Osteoblast (primary cell): ENCODE measurements around the gene HSPB7. TPM values are rescaled to one million over a fixed set of nuclear protein-coding genes. Genes with fewer than 3 reads are reported as not detected.

Source experiments
- DNase-seq: peaks from one replicate; pipeline ENCODE4 v3.0.0; 2011; ENCODE audit warnings: low spot score, mixed read lengths; ENCODE audit not compliant: insufficient read length; ENCODE audit errors: missing footprints
- H2AFZ ChIP-seq: 2 replicates; pipeline ENCODE4 v1.6.0; 2011; ENCODE audit warnings: mild to moderate bottlenecking, low read length
- H3K27ac ChIP-seq: 2 replicates; pipeline ENCODE4 v1.5.1; 2011; ENCODE audit warnings: mild to moderate bottlenecking, low read depth, low read length, moderate library complexity
- H3K27me3 ChIP-seq: 2 replicates; pipeline ENCODE4 v1.6.0; 2012; ENCODE audit warnings: mild to moderate bottlenecking, control low read depth, inconsistent platforms, low read length, moderate library complexity; ENCODE audit not compliant: insufficient read depth
- H3K36me3 ChIP-seq: 2 replicates; pipeline ENCODE4 v1.5.1; 2011; ENCODE audit warnings: mild to moderate bottlenecking, low read length, control low read depth, moderate library complexity; ENCODE audit not compliant: insufficient read depth
- H3K4me1 ChIP-seq: 2 replicates; pipeline ENCODE4 v1.5.1; 2011; ENCODE audit warnings: mild to moderate bottlenecking, low read length, control low read depth, moderate library complexity; ENCODE audit not compliant: insufficient read depth
- H3K4me2 ChIP-seq: 2 replicates; pipeline ENCODE4 v1.6.0; 2011; ENCODE audit warnings: mild to moderate bottlenecking, low read length; ENCODE audit not compliant: insufficient read depth
- H3K4me3 ChIP-seq: fragments of 200-600 bp; sonication (generic); 3 replicates; pipeline ENCODE4 v1.5.1; 2012; ENCODE audit warnings: mild to moderate bottlenecking, low read length, inconsistent platforms; ENCODE audit not compliant: insufficient read depth
- H3K79me2 ChIP-seq: 2 replicates; pipeline ENCODE4 v1.6.0; 2012; ENCODE audit warnings: mild to moderate bottlenecking, low read length, control low read depth, inconsistent platforms; ENCODE audit not compliant: insufficient read depth
- H3K9me3 ChIP-seq: 2 replicates; pipeline ENCODE4 v1.5.1; 2011; ENCODE audit warnings: low read depth, low read length, control low read depth
- H4K20me1 ChIP-seq: 2 replicates; pipeline ENCODE4 v1.6.0; 2012; ENCODE audit warnings: mild to moderate bottlenecking, low read length, control low read depth; ENCODE audit not compliant: insufficient read depth
- total RNA-seq: library from RNA; depleted of rRNA; stranded (reverse); fragments of >200 nt; gene quantifications from 2 replicates; pipeline ENCODE4 v1.2.3, GENCODE V29; 2012
- TF ChIP-seq, protein P1 (sequence below): IDR thresholded peaks from 2 replicates; pipeline ENCODE4 v1.5.1; 2011; ENCODE audit warnings: mild to moderate bottlenecking, low read depth, low read length, moderate library complexity; ENCODE audit errors: extremely low read depth

The HSPB7 gene
- total RNA-seq, 1 donor = 6.9 TPM

DNA sequence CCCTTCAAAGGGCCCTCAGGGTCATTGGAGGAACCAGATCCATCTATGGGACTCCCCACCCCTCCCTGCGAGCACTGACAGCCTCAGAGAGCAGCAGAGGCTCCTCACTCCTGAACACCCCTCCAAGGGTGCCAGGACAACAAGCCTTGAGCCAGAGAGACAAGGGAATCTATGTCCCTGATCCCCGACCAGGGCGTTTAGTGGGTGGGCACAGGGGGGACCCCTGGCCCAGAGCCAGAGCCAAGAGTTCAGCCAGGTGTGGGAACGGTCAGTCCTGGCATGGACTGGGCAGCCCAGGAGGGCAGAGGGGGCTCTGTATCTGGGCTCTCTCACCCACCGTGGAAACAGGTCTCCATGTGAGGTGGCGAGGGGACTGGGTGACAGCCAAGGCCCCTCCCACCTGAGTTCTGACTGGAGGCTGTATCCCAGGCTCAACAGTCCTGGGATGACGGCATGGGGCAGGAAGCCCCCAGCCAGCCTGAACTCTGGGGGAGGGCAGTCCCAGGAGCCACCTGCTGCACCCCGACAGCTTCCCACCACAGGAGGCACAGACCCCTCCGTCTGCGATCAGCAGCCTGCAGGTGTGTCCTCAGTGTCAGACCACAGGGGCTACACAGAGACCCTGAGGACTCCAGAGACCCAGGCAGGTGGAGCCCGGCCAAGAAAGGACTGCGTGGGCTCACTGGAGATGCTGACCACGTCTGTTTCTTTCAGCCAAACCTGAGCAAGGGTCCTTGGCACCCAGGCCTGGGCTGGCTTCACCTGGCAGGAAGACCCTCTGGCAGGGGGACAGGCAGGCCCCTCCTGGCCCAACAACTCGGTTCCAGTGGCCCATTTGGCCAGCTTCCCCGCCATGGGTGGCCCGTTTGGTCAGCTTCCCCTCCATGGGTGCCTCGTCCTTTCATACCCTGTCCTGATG lies 25.0 kb downstream of the HSPB7 start:
- no peak overlapping the region for H3K27ac ChIP-seq
- no peaks in the 10 kb centered on the region for H3K36me3 ChIP-seq
- peak; percentile 31 for DNase-seq
- no peak overlapping the region for H3K4me3 ChIP-seq
- no peaks in the 10 kb centered on the region for H4K20me1 ChIP-seq
- no peaks in the 10 kb centered on the region for H3K9me3 ChIP-seq
- no peaks in the 10 kb centered on the region for H3K27me3 ChIP-seq
- H3K79me2 ChIP-seq = no peaks in the 10 kb centered on the region
- H3K4me1 ChIP-seq = no peaks in the 10 kb centered on the region
- no peak overlapping the region for H3K4me2 ChIP-seq
- H2AFZ ChIP-seq = no peak overlapping the region
- TF ChIP-seq, protein P1, sequence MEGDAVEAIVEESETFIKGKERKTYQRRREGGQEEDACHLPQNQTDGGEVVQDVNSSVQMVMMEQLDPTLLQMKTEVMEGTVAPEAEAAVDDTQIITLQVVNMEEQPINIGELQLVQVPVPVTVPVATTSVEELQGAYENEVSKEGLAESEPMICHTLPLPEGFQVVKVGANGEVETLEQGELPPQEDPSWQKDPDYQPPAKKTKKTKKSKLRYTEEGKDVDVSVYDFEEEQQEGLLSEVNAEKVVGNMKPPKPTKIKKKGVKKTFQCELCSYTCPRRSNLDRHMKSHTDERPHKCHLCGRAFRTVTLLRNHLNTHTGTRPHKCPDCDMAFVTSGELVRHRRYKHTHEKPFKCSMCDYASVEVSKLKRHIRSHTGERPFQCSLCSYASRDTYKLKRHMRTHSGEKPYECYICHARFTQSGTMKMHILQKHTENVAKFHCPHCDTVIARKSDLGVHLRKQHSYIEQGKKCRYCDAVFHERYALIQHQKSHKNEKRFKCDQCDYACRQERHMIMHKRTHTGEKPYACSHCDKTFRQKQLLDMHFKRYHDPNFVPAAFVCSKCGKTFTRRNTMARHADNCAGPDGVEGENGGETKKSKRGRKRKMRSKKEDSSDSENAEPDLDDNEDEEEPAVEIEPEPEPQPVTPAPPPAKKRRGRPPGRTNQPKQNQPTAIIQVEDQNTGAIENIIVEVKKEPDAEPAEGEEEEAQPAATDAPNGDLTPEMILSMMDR = no peak

DNA sequence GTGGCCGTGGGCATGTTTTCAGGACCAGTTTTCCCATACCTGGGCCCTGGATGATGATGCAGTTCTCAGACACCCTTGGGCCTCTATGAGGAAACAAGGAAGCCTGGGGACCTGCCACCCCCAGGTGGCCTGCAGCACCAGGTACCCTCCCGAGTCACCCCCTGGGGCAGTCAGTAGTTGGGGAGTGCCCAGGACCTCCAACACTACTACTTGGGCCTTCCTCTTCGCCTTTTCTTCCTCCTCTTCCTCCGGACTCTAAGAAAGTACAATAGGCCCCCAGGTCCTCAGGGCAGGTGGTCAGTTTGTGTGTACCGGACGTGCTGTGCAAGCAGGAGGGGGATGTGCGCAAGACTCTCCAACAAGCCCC lies 25.7 kb downstream of the HSPB7 start:
- Histone ChIP-seq H3K4me2 (no peak overlapping the region), H3K4me1 (no peaks in the 10 kb centered on the region), H3K9me3 (no peaks in the 10 kb centered on the region), H3K27ac (no peak overlapping the region), H3K79me2 (no peaks in the 10 kb centered on the region), H3K27me3 (no peaks in the 10 kb centered on the region), H3K4me3 (no peak overlapping the region), H2AFZ (no peak overlapping the region), H4K20me1 (no peaks in the 10 kb centered on the region), H3K36me3 (no peaks in the 10 kb centered on the region)
- no peak for DNase-seq
- TF ChIP-seq, protein P1 = no peak

DNA sequence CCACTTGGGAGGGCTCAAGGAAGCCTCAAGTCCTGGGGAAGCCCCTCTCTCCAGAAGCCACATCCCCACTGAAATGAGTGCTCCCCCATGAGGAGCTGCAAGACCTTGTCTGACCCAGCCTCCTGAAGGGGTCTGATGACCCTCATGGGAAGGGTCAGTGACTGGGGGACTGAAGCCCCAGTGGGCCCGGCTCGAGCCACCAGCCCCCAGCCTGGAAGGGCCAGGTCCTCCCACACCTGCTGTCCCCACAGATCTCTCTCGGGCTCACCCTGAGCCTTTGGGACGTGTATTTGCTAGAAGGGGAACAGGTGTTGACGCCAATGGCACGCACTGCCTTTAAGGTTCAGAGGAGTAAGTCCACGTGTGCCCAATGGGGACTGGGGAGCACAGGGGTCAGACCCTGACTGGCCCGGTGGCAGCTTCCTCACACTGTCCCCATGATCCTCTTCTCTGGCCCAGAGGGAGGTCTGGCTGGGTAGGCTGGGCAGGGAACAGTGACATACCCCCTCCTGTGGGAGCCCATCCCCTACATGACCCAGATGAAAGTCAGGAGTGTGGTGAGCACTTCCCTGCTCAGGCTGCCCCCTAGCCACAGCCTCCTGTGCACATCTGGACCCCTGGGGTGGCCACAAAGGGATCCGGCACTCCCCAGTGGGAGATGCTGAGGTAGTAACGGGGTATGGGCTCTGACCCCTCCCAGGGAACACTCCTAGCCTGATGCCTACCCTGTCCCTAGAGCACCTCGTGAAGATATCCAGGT lies 26.2 kb downstream of the HSPB7 start:
- Histone ChIP-seq H3K36me3 (no peaks in the 10 kb centered on the region), H3K4me3 (no peak overlapping the region), H3K27me3 (no peaks in the 10 kb centered on the region), H3K79me2 (no peaks in the 10 kb centered on the region), H2AFZ (no peak overlapping the region), H3K4me2 (no peak overlapping the region), H3K9me3 (no peaks in the 10 kb centered on the region), H3K4me1 (no peaks in the 10 kb centered on the region), H4K20me1 (no peaks in the 10 kb centered on the region), H3K27ac (no peak overlapping the region)
- TF ChIP-seq, protein P1 = no peak
- no peak for DNase-seq

DNA sequence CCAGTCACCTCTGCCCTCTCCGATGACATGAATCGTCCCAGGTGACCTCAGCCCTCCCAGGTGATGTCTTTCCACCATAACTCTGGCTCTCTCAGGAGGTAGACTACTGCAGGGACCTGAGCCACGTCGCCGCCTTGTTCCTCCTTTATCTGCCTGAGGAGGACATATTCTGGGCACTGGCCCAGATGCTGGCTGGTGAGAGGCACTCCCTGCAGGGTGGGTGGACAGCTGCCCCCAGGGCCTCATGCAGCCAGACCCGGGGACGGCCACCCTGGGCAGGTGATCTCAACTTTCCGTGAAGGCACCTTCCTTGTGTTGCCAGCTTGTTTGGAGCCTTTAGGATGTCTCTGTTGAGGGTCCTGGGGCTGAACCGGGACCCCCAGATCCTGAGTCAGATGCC lies 28.1 kb downstream of the HSPB7 start:
- H3K4me1 ChIP-seq = no peaks in the 10 kb centered on the region
- no peaks in the 10 kb centered on the region for H3K9me3 ChIP-seq
- no peaks in the 10 kb centered on the region for H3K79me2 ChIP-seq

More for the DNA sequence above, 28.1 kb downstream of the HSPB7 start:
- TF ChIP-seq, protein P1 = no peak
- no peak for DNase-seq
- no peak overlapping the region for H3K27ac ChIP-seq
- H2AFZ ChIP-seq = no peak overlapping the region
- H3K27me3 ChIP-seq = no peaks in the 10 kb centered on the region
- H3K36me3 ChIP-seq = no peaks in the 10 kb centered on the region
- H3K4me2 ChIP-seq = no peak overlapping the region
- no peak overlapping the region for H3K4me3 ChIP-seq
- H4K20me1 ChIP-seq = no peaks in the 10 kb centered on the region
